Measurements from ENCODE around the gene MUS81. TPM values are rescaled to one million over a fixed set of nuclear protein-coding genes. Genes with fewer than 3 reads are reported as not detected.

Gene MUS81
- total RNA-seq, 1 experiment from 2014 or later: 45.9 TPM

GRCh38 chr11:65883786-65884715, 23.8 kb downstream of the MUS81 start (continued):
- no peak for TF ChIP-seq AFF4 (CRISPR knock-in tag; IDR thresholded peaks at IDR 0.05; ENCODE audit: borderline replicate concordance)
- no peak for TF ChIP-seq ZBTB43 (CRISPR knock-in tag; IDR thresholded peaks at IDR 0.05)
- TF ChIP-seq PRDM15 (CRISPR knock-in tag; IDR thresholded peaks at IDR 0.05): no peak
- TF ChIP-seq ZNF263 (CRISPR knock-in tag; IDR thresholded peaks at IDR 0.05; ENCODE audit: low read depth): no peak
- no peak for TF ChIP-seq E2F1 (CRISPR knock-in tag; IDR thresholded peaks at IDR 0.05)
- TF ChIP-seq ZNF138 (CRISPR knock-in tag; conservative IDR thresholded peaks at IDR 0.05): no peak
- no peak for TF ChIP-seq ZNF281 (CRISPR knock-in tag; IDR thresholded peaks at IDR 0.05)

- peak; percentile 32 for ATAC-seq
- peaks cover 24% of the 10 kb centered on the region for H3K4me1 Mint-ChIP-seq
- peaks cover 42% of the 10 kb centered on the region for H3K36me3 Mint-ChIP-seq
- DNase-seq (ENCODE audit: low spot score): peak; percentile 87
- peaks cover 8% of the 10 kb centered on the region for H3K27me3 Mint-ChIP-seq (ENCODE audit: low read depth)
- CTCF ChIA-PET: interaction anchor here (0.5 to 11.9 kb wide), 73 partner anchors 10 to 870 kb away, joined by 3 to 539 read pairs (median 5); partner anchors contain the start of genes AP5B1, ARL2, BANF1 and CFL1
- H3K27ac Mint-ChIP-seq: no peak overlapping the region
- POLR2A ChIA-PET: interaction anchor here (0.6 to 2.2 kb wide), 4 partner anchors 16 to 33 kb away, joined by 3 to 16 read pairs (median 4); partner anchors contain the start of genes CFL1 and MUS81
- no peaks in the 10 kb centered on the region for H3K9me3 Mint-ChIP-seq
- no peak overlapping the region for H3K4me3 Mint-ChIP-seq
- TF ChIP-seq CTCF (IDR thresholded peaks at IDR 0.05) (peak; percentile 95), ERG (CRISPR knock-in tag; IDR thresholded peaks at IDR 0.05) (no peak), PREB (CRISPR knock-in tag; IDR thresholded peaks at IDR 0.05; ENCODE audit: borderline replicate concordance) (no peak), TP53 (CRISPR knock-in tag; IDR thresholded peaks at IDR 0.05) (no peak), TCF7 (CRISPR knock-in tag; IDR thresholded peaks at IDR 0.05; ENCODE audit: low read depth) (no peak), ZNF512 (CRISPR knock-in tag; IDR thresholded peaks at IDR 0.05; ENCODE audit: borderline replicate concordance) (0 out of 2 replicates have a peak, but pooled peaks have one; percentile 23)
Observed at GRCh38 chr11:65884716-65885092, 24.5 kb downstream of the MUS81 start.

Data from WTC11 (cell line).